ENCODE measurements around the gene INAFM1. TPM values are rescaled to one million over a fixed set of nuclear protein-coding genes. Genes with fewer than 3 reads are reported as not detected.

INAFM1 gene
- total and polyA plus RNA-seq, 3 donors from 2014 or later: 9.0 to 29.5 (median 20.8) TPM

DNA sequence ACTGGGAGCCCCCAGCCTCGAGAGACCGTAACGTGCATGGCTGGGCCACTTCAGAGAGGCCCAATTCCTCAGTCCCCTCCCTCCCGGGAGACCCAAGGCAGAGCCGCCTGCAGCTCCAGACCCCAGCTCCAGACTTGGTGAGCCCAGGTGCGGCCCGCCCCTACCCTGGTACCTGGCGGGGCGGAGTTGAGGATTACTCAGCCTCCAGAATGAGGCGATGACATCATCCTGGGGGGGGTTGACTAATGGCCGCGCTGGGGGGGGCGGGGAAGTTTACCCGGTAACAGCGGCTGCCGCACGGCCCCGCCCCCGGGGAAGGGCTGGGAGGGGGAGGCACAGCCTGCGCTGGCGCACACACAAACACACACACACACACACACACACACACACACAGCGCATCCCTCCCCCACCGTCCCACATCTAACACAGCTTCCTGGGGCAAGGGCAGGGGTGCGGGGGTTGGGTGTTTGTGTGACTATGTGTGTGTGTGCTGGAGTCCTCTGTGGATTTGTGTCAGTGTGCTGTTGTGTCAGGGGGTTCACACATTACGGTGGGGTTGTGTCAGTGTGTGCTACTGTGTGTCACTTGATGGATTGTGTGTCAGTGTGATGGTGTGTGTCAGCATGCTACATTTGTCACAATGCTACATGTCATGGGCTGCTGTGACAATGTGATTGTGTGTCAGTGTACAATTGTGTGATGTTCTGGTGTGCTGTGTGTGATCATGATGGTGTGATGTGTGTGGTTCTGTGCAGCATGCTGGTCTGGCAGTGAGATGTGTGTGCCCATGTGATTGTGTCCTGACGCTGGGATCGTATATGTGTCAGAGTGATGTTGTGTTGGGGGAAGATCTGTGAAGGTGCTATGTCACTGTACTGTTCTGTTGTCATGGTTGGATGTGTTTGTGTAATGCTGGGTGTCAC is 33.4 kb upstream of the INAFM1 start:
- Histone ChIP-seq H3K4me3 (no peak overlapping the region), H3K27me3 (no peaks in the 10 kb centered on the region), H3K27ac (no peak overlapping the region), H3K36me3 (ENCODE audit: low read depth, missing control alignments) (no peaks in the 10 kb centered on the region), H3K4me1 (peaks cover 14% of the 10 kb centered on the region), H3K9me3 (no peaks in the 10 kb centered on the region)
- peak; percentile 50 for DNase-seq
- intact Hi-C loops (cut with DNase I; ENCODE audit: low total_unique reads): no loop called here
- WGBS, 2 donors: 13 to 17% methylated on average over 7 to 20 of the region's 27 CpGs
- no peak for TF ChIP-seq POLR2A (IDR thresholded peaks at IDR 0.05)
- TF ChIP-seq, protein P1, sequence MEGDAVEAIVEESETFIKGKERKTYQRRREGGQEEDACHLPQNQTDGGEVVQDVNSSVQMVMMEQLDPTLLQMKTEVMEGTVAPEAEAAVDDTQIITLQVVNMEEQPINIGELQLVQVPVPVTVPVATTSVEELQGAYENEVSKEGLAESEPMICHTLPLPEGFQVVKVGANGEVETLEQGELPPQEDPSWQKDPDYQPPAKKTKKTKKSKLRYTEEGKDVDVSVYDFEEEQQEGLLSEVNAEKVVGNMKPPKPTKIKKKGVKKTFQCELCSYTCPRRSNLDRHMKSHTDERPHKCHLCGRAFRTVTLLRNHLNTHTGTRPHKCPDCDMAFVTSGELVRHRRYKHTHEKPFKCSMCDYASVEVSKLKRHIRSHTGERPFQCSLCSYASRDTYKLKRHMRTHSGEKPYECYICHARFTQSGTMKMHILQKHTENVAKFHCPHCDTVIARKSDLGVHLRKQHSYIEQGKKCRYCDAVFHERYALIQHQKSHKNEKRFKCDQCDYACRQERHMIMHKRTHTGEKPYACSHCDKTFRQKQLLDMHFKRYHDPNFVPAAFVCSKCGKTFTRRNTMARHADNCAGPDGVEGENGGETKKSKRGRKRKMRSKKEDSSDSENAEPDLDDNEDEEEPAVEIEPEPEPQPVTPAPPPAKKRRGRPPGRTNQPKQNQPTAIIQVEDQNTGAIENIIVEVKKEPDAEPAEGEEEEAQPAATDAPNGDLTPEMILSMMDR (IDR thresholded peaks at IDR 0.05): no peak

DNA sequence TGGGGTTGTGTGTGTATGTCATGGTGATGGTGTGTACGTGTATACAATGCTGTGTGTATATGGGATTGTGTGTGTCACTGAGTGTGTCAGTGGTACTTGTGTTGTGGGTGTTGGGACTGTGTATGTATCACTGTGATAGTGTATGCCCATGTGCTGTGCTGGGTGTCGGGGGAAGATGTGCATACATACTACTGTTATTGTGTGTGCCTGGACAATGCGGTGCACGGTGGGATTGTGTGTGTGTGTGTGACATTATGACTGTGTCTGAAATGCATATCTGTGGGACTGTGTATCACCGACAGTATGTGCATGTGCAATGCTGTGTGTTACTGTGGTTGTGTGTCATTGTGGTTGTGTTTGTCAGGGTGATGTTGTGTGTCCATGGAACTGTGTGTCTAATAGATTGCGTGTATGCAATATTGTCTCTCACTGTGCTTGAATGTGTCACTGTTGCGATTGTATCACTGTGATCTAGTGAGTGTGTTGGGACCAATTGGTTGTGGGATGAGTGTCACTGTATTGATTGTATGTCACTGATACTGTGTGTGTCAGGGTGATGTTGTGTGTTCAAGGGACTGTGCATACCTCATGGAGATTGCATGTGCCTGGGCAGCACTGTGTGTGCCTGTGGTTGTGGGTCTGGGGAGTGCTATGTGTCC is 32.6 kb upstream of the INAFM1 start:
- no peaks in the 10 kb centered on the region for H3K9me3 ChIP-seq
- no peak overlapping the region for H3K4me3 ChIP-seq
- no peaks in the 10 kb centered on the region for H3K36me3 ChIP-seq (ENCODE audit: low read depth, missing control alignments)
- TF ChIP-seq, protein P1 (IDR thresholded peaks at IDR 0.05): no peak
- TF ChIP-seq POLR2A (IDR thresholded peaks at IDR 0.05): no peak
- H3K27ac ChIP-seq: no peak overlapping the region
- WGBS, 2 donors: 72 to 74% methylated on average over 3 to 7 of the region's 7 CpGs
- no peak for DNase-seq
- H3K4me1 ChIP-seq: peaks cover 14% of the 10 kb centered on the region
- intact Hi-C loops (cut with DNase I; ENCODE audit: low total_unique reads): no loop called here
- H3K27me3 ChIP-seq: no peaks in the 10 kb centered on the region

DNA sequence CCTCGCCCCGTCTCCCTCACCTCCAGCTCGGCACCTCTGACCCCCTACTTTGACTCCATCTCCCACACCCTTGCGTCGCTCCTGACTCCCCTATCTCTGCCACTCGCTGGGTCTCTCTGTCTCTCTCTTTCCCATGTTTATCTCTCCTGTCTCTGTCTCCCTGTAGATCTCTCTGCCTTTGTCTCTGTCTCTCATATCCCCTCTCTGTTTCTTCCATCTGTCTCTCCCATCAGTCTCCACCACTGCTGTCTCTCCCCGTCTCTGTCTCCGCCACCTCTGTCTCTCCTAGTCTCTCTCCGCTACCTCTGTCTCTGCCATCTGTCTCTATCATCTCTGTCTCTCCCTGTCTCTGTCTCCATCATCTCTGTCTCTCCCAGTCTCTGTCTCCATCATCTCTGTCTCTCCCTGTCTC is 31.3 kb upstream of the INAFM1 start:
- DNase-seq: no peak
- no peaks in the 10 kb centered on the region for H3K27me3 ChIP-seq
- 7 to 13% methylated on average over 7 to 9 of the region's 9 CpGs for WGBS, 2 donors
- peak overlapping the region in 1 of 2 donors; percentile 37 for H3K4me3 ChIP-seq
- intact Hi-C loops (cut with DNase I; ENCODE audit: low total_unique reads): no loop called here
- no peaks in the 10 kb centered on the region for H3K36me3 ChIP-seq (ENCODE audit: low read depth, missing control alignments)
- TF ChIP-seq POLR2A (IDR thresholded peaks at IDR 0.05): no peak
- TF ChIP-seq, protein P1 (IDR thresholded peaks at IDR 0.05): no peak
- no peaks in the 10 kb centered on the region for H3K9me3 ChIP-seq
- peaks cover 14% of the 10 kb centered on the region for H3K4me1 ChIP-seq
- no peak overlapping the region for H3K27ac ChIP-seq

DNA sequence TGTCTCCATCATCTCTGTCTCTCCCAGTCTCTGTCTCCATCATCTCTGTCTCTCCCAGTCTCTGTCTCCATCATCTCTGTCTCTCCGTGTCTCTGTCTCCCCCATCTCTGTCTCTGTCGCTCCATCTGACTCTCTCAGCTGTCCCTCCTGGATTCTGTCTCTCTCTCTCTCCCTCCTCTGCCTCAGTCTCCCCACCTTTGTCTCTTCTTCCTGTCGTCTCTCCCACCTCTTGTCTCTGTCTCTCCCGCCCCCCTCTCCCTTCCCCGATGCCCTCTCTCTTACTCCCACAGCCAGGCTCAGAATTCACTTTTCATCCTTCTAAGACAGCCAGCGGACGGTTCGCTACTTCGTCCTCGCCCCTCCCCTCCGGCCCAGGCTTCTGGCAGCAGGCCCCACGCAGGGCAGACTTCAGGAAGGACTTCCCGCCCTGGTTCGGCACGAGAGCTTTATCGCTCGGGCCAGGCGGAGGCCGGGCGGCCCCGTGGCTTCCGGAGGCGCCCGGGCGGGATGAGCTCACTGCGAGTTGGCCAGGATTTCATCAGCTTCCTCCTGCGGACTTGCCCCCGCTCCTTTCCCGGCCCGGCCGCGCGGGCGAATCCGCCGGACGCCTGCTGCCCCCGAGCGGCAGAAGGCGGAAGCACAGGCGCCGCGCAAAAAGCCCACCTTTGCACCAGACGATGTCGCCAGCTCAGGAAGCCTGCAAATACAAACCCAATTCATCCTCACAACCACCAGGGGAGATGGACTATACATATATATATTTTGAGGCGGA is 30.7 kb upstream of the INAFM1 start:
- Histone ChIP-seq H3K36me3 (ENCODE audit: low read depth, missing control alignments) (no peaks in the 10 kb centered on the region), H3K27me3 (no peaks in the 10 kb centered on the region), H3K4me3 (peak overlapping the region; percentile 26 to 37), H3K9me3 (no peaks in the 10 kb centered on the region), H3K27ac (no peak overlapping the region), H3K4me1 (peaks cover 14% of the 10 kb centered on the region)
- TF ChIP-seq POLR2A (IDR thresholded peaks at IDR 0.05): no peak
- TF ChIP-seq, protein P1 (IDR thresholded peaks at IDR 0.05): peak; percentile 96 to 99 (median 97)
- DNase-seq: peak; percentile 88
- intact Hi-C loops (cut with DNase I; ENCODE audit: low total_unique reads): no loop called here
- WGBS, 2 donors: 1 to 3% methylated on average over 15 to 46 of the region's 46 CpGs

Measured in testis (tissue), 3 donors.